GM19023 (cell line): ENCODE data around the gene GALK1.
A peak's percentile ranks its signal among the peaks of the same experiment; 100 is the strongest.
"Not testable (repeated sequence)": the region's sequence is repeated elsewhere in the genome, so short reads cannot be mapped to it uniquely, and the experiment has no call there.

ENCODE experiments used
- ATAC-seq: cut with Tn5 transposase; IDR thresholded peaks from one replicate; pipeline ENCODE4 v1.9.1; 2021; ENCODE audit warnings: mild to moderate bottlenecking, moderate library complexity; ENCODE audit not compliant: unreplicated experiment

GALK1 gene

GRCh38 chr17:75764711-75765421 lies at the start of gene GALK1:
Gene GALK1, minus strand, starts transcription at chr17:75765192. Its CDS starts 56 bp downstream, at chr17:75765136.
- peak; percentile 70 for ATAC-seq

- no peak for ATAC-seq
Observed at GRCh38 chr17:75814021-75814395, 49.0 kb upstream of the GALK1 start.

- ATAC-seq: no peak
Observed at GRCh38 chr17:75813081-75814020, 48.4 kb upstream of the GALK1 start.

GRCh38 chr17:75812096-75813013 lies 47.4 kb upstream of the GALK1 start:
- ATAC-seq: no peak

- no peak for ATAC-seq
Observed at GRCh38 chr17:75811174-75811573, 46.2 kb upstream of the GALK1 start.

GRCh38 chr17:75810756-75811155 lies 45.8 kb upstream of the GALK1 start:
- ATAC-seq: not testable (repeated sequence)

GRCh38 chr17:75810216-75810615 lies 45.2 kb upstream of the GALK1 start:
- ATAC-seq: no peak

- ATAC-seq: no peak
Observed at GRCh38 chr17:75809631-75810111, 44.7 kb upstream of the GALK1 start.

- ATAC-seq: no peak
Observed at GRCh38 chr17:75808905-75809621, 44.1 kb upstream of the GALK1 start.

- ATAC-seq: no peak
Observed at GRCh38 chr17:75808549-75808904, 43.5 kb upstream of the GALK1 start.

- no peak for ATAC-seq
Observed at GRCh38 chr17:75807861-75808260, 42.9 kb upstream of the GALK1 start.

- ATAC-seq: no peak
Observed at GRCh38 chr17:75806822-75807500, 42.0 kb upstream of the GALK1 start.

GRCh38 chr17:75803883-75804282 lies 38.9 kb upstream of the GALK1 start:
- no peak for ATAC-seq

- no peak for ATAC-seq
Observed at GRCh38 chr17:75799402-75799801, 34.4 kb upstream of the GALK1 start.

GRCh38 chr17:75795820-75796607 lies 31.0 kb upstream of the GALK1 start:
- ATAC-seq: no peak

GRCh38 chr17:75793460-75793859 lies 28.5 kb upstream of the GALK1 start:
- no peak for ATAC-seq

GRCh38 chr17:75791254-75791653 lies 26.3 kb upstream of the GALK1 start:
- no peak for ATAC-seq

GRCh38 chr17:75785016-75785890 lies 20.3 kb upstream of the GALK1 start:
- peak; percentile 70 for ATAC-seq
